Activated T-helper 9 cell treated with anti-CD3 and anti-CD28 coated beads, Interleukin-2, amount 50 U/mL, for 16 hours (primary cell): ENCODE measurements around the gene THOC6.
"Not testable (repeated sequence)": the region's sequence is repeated elsewhere in the genome, so short reads cannot be mapped to it uniquely, and the experiment has no call there.

Experiments used
- DNase-seq: peaks from one replicate; pipeline ENCODE4 v3.0.0-alpha.2; 2020; ENCODE audit warnings: low read depth

THOC6 gene

DNA sequence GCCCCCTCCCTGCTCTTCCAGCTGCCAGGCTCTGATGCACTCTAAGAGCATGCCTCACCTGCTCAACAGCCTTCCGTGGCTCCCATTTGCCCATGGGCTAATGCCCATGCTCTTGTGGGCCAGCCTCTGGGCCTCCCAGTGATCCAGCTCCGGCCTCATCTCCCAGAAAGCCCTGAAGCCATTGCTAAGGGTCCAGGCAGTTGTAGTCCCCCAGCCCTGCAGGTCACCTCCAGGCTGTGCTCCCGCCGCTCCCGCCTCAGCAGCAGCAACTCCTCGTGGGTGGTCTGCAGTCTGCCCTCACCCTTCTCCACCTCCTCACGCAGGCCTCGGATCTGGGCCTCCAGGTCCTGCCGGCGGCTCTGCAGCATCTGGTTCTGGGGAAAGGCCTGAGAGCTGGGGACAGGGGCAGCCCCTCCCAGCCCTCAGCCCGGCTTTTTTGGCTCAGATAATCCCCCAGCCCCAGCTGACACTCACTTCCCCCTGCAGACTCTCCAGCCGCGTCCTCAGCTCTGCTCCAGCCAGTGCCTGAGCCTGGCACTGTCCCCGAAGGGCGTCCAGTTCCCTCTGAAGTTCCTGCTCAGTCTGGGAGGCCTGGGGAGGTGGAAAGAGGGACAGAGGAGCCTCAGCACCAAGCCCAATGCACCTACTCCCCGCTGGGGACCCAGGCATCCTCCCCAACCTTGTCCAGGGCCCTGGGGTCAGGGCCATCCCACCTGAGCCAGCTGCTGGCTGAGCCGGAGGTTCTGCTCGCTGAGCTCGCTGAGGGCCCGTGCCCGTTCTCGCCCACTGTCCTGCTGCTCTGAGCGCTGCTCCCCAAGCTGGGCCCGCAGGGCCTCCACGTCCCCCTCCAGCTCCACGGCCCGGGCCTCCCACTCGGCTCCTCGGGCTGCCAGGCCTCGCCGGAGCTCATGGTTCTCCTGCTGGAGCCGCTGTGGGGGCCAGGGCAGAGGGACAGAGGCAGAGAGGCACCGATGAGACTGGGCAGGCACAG, 6.7 kb downstream of the THOC6 start:
- no peak for DNase-seq

DNA sequence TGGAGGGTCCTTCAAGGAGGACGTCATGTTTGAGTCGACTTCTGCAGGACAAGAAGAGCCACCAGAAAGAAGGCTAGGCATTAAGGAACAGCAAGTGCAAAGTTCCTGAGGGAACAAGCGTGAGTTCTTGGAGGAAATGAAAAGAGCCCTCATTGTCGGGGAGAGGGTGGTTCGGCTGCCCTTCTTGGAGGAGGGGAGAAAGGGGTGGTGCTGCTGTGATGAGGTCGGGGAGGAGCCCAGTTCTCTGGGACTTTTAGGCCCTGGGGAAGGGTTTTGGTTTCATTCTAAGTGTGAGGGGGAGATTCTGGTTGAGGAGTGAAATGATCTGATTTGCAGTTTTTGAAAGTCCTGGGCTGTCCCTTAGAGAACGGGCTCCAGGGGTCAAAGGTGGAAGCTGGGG, 8.8 kb downstream of the THOC6 start:
- DNase-seq: no peak

DNA sequence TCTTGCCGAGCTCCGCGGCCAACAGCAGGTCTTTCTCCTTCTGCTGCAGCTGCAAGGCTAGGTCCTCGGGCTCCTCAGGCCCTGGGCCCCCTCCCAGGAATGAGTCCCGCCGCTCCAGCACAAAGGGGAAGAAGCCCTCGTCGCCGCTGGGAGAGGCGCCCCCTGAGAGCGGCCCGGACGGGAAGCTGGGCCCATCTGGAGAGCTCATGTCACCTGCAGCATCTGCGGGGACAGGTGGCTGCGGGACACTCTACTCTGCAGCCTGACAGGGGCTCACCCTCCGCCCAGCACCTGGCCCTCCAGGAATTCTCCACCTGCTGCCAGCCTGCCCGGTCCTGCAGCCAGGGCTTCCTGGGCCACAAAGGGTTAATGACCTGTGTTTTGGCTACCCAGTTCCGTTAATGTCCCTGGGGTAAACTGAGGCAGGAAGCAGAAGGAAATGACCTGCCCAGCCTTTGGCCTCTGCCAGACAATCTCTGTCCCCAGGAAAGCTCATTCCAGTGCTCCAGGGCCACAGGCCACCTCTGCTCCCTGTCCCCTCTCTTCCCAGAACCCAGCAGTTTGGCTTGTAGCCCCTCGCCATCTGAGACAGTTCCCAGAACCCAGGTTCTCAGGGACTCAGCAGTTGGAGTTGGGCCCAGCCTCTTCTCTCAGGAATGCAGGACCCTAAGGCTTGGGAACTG, 11.6 kb downstream of the THOC6 start:
- no peak for DNase-seq

DNA sequence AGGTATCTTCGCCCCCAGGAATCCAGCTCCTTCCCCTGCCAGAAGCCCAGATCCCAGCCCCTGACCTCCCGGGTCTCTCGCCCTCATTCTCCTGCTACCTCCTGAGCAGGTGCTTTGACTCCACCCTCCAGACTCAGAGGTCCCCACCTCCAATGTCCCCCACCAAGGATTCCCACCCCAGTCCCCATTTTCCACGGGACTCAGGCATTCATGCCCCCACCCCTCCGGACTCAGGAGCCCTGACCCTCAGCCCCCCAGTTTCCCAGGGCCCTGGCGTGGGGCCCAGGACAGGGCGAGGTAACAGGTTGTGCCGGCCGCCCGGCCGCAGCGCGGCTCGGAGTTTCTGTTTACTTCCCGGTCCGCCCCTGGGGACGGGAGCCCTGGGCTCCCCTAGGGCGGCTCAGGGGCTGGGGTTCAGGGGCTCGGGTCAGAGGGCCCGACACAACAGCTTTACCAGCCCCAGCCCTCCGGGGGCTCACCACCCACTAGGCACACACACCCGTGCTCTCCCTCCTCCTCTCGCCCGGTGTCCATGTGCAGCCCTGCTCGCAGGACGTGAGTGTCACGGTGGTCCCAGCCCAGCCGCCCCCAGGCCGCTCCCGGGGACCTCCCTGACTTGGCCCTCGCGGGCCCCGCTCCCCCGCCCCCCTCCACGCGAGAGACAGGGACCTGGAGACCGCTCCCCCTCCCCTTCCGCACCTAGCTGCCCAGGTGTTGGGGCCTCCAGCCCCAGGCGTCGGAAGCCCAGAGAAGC, 12.3 kb downstream of the THOC6 start:
- no peak for DNase-seq

DNA sequence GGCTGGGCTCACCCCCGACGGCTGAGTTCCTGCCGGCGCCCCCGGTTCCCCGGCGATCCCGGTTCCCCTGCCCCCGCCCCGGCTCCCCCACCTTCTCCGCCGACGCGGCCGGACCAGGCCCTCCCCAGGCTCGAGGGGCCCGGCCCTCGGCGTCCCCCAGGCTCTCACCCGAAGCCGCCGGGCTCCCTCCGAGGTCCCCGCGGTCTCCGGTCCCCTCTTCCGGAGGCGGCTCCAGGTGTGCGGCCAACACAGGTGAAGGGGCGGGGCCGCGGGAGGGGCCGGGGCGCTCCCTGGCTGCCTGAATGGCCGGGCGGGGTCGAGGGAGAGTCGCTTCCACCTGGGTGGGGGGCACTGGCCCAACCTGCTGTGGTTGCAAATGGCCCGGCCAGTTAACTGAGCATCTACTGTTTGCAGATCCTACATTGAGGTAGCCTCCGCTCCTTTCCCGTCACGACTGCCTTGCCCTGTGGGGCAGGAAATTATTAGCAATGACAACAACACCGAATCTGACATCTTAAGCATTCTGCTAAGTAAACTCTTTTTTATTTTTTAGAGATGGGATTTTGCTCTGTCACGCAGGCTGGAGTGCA, 13.0 kb downstream of the THOC6 start, which contains the start of gene BICDL2:
BICDL2 (minus strand) TSS at position 219 of the 590 bp plus-strand sequence. CDS start 1,448 bp downstream, outside the sequence.
- no peak for DNase-seq

DNA sequence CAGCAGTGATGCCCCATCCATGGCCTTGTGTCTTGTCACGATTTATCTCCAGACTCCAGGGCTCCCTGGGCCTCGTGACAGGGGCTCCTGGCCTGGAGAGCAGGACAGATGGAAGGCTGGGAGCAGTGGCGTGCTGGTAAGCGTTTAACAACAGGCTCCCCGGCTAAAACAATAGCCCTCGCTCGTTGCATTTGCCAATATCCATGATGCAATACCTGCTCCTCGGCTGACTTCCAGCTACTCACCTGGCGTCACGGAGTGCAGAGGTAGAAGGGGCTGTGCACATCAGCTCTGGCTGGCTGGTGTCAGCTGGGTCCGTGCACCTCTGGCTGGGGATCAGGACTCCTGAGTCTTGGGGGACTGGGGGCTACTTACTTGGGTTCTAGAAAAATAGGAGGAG, 14.4 kb downstream of the THOC6 start:
- DNase-seq: no peak

DNA sequence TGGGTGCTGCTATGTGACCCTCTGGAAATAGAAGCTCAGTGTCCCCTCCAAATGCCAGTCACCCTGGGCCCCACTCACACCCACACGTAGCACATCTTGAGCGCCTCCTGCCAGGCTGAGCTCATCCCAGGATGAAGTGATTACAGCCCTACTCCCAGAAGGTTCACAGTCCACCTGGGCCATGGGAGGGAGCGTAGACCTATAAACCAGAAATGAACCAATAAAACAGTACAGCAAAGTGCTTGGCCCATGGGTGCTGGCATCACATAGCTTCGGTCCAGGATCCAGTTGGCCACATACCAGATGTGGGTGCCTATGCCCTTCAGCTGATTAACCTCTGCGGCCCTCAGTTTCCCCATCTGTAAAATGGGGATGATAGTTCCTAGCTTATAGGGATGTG, 15.1 kb downstream of the THOC6 start:
- no peak for DNase-seq

DNA sequence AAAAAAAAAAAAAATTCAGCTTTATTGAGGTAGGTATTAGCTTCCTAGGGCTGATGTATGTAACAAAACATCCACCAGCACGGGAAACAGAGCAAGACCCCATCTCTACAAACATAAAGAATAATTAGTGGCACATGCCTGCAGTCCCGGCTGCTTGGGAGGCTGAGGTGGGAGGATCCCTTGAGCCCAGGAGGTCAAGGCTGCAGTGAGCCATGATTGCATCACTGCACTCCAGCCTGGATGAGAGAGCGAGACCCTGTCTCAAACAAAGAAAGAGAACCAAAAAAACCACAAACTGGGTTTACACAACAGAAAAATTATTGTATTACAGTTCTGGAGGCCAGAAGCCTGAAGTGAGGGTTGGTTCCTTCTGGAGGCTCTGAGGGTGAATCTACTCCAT, 18.5 kb downstream of the THOC6 start:
- DNase-seq: no peak

DNA sequence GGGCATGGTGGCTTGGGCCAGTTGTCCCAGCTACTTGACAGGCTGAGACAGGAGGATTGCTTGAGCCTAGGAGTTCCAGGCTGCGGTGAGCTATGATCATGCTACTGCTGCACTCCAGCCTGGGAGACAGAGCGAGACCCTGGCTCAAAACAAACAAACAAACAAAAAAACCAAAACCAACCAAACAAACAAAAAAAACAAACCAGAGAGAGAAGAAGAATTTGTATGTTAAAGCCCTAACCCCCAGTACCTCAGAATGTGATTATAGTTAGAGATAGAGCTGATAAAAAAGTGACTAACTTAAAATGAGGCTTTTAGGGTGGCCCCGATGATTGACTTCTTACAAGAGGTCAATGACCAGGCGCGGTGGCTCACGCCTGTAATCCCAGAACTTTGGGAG, 20.9 kb downstream of the THOC6 start:
- no peak for DNase-seq

DNA sequence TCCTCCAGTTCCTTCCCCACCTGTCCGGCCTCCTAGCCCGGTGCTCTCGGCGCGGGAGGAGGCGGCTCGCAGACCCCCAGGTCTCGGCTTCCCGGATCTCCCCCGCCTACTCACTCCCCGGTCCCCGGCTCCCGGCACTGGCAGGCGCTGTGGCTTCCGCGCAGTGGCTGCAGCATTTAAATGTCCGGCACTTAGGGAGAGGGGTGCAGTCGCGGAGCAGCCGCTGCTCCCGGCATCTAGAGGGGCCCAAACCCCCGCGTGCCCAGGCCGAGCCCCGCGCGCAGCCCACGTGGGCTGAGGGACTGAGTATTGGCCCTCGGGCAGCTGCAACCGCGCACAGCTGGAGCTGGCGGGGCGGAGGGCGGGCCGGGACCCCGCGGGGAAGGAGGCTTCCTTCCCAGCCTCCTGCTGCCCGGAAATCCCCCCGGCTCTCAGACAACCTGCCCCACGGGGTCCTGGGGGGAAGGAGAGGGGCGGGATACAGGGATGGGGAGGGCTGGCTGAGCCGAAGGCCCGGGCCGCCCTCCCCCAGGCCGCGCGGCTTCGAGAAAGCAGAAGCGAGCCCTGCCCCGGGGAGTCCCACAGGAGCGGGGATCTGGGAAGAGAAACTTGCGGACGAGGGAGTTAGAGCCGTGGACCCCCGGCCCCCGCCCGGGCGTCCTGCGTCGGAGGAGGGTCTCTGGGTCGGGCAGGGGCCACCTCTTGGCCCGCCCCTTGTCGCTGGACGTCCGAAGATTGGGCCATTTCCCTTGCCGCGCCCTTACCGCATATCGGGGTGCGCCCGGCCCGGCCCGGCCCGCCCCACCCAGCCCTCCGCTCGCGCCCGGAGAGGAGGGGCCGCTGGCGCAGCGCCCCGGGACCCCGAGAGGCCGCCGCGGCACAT, 22.2 kb downstream of the THOC6 start, which contains the start of gene MMP25:
MMP25 (plus strand) TSS at position 804 of the 883 bp plus-strand sequence. CDS start 357 bp downstream, outside the sequence.
- no peak for DNase-seq

DNA sequence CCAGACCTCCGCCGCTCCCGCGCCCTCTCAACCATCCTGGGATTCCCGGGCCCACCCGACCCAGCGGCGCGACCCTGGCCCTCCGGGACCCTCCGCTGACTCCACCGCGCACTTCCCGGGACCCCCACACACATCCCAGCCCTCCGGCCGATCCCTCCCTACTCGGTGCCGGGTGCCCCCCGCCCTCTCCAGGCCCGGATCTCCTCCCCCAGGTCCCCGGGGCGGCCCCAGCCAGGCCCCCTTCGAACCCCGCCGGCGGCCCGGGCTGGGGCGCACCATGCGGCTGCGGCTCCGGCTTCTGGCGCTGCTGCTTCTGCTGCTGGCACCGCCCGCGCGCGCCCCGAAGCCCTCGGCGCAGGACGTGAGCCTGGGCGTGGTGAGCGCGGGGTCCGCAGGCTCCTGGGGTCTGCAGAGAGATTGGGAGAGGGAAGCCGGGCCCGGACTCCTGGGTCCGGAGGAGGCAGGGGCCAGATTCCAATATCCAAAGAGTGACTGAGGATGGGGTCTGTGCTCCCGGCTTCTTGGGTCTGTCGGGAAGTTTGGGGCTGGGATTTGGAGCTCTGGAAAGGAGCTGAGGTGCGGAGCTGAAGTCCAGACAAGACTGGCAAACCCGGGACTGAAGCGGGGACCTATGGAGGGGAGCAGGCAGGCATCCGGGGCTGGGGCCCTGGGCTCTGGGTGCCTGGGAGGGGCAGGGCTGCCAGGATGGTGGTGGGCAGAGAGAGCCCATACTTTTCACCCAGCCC, 23.0 kb downstream of the THOC6 start:
- no peak for DNase-seq

DNA sequence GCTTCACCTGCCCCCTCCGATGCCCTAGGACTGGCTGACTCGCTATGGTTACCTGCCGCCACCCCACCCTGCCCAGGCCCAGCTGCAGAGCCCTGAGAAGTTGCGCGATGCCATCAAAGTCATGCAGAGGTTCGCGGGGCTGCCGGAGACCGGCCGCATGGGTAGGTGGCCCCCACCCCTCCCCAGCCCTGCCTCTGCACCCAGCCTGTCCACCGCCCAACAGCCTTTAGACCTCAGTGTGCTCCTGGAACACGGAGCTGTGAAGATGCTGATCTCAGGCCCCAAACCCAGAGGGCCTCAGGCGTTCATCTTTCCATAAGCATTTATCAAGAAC, 23.5 kb downstream of the THOC6 start:
- no peak for DNase-seq

DNA sequence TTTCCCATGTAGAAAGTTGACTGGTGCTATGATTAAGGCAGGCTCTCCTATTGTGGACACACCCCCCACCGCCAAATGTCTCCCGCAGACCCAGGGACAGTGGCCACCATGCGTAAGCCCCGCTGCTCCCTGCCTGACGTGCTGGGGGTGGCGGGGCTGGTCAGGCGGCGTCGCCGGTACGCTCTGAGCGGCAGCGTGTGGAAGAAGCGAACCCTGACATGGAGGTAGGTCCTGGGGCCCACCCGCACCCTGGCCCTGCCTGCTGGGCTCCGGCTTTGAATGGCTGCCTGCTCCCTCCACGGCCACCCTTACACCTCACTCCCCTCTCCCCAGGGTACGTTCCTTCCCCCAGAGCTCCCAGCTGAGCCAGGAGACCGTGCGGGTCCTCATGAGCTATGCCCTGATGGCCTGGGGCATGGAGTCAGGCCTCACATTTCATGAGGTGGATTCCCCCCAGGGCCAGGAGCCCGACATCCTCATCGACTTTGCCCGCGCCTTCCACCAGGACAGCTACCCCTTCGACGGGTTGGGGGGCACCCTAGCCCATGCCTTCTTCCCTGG, 26.2 kb downstream of the THOC6 start:
- DNase-seq: no peak

DNA sequence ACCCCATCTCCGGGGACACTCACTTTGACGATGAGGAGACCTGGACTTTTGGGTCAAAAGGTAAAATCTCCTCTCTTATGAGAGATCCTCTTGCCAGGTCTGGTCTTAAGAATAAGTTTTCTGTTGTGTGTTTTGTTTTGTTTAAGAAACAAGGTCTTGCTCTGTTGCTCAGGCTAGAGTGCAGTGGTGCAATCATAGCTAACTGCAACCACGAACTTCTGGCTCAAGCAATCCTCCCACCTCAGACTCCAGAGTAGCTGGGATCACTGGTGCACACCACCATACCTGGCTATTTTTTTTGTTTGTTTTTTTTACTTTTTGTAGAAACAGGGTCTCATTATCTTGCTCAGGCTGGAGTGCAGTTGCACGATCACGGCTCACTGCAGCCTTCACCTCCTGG, 26.7 kb downstream of the THOC6 start:
- DNase-seq: no peak

DNA sequence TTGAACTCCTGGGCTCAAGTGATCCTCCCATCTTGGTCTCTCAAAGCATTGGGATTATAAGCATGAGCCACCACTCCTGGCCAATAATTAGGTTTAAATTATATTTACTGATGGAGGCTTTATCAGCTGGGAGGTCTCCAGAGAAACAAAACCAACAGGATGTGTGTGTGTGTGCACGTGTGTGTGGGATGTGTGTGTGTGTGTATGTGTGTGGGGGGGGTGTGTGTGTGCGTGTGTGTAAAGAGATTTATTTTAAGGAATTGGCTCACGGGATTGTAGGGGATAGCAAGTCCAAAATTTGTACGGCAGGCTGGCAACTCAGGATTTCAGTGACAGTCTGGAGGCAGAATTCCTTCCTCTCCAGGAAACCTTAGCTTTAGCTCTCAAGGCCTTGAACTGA, 27.2 kb downstream of the THOC6 start:
- no peak for DNase-seq

DNA sequence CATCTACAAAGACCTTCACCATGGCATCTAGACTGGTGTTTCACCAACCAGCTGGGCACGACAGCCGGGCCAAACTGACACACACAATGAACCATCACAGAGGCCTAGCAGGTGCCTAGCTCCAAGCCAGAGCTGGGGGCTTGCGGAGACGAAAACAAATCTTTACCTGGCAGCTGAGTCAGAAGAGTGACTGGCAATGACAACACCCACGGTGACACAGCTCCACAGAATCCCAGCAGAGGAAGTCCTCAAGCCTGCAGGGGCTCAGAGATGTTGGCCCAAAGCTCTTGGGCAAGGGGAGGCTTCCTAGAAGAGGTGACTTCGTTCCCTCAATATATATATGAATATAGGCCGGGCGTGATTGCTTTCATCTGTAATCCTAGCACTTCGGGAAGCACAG, 27.7 kb downstream of the THOC6 start:
- DNase-seq: no peak

DNA sequence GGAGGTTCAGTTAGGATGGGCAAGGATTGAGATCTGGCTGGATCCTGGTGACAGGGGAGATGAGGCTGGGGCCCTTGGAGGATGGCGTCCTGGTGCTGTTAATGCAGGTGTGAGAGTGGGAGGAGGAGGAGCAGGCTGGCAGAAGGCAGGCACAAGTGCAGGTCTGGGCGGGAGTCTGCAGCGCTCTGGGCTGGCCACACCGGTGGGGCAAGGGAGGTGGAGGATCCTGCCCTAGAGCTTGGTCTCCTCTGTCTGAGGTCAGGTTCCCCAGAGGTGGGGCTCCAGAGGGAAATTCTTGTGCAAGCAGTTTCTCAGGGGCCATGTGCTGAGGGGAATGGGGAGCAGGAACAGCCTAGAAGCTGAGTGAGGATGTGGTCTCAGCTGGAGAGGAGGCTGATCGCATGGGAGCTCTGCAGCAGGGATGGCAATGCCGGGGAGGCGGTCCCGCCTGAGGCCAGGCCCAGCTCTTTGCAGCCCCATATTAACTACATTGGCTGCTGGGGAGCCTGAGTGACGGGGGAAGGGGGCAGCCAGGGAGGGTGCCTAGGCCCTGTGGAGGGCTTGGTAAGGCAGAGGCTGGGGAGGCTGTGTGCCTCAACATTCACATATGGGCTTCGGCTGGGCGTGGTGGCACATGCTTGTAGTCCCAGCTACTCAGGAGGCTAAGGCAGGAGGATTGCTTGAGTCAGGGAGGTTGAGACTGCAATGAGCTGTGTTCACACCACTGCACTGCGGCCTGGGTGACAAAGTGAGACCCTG, 28.9 kb downstream of the THOC6 start:
- DNase-seq: not testable (repeated sequence)

DNA sequence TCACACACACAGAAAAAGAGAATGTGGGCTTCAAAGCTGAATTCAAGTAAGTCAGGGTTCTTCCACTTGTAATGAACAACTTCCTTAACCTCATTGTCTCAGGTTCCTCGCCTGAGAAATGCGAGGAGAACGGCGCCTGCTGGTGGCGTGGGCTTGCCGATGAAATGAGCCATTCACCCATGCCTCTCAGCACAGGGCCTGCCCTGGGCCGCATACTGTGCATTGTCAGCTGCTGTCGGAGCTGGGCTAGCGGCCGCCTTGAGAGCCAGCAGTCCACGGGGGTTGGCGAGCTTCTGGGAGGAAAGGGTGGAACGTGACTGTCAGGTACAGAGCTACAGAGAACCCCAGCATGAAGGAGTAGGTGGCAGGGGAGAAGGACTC, 29.5 kb downstream of the THOC6 start:
- not testable (repeated sequence) for DNase-seq
